GM19395 (cell line): ENCODE results near the gene ATP6V1G3.
"Not testable (repeated sequence)": the region's sequence is repeated elsewhere in the genome, so short reads cannot be mapped to it uniquely, and the experiment has no call there.

ENCODE experiments used
- ATAC-seq: cut with Tn5 transposase; IDR thresholded peaks from one replicate; pipeline ENCODE4 v1.9.1; 2021; ENCODE audit warnings: mild to moderate bottlenecking, moderate library complexity; ENCODE audit not compliant: unreplicated experiment

The ATP6V1G3 gene

GRCh38 chr1:198540580-198540979 lies at the start of gene ATP6V1G3:
Gene ATP6V1G3 (minus strand): TSS chr1:198540680. CDS start chr1:198540650, 30 bp downstream.
- ATAC-seq: no peak

- no peak for ATAC-seq
Observed at GRCh38 chr1:198588845-198589244, 48.4 kb upstream of the ATP6V1G3 start.

- no peak for ATAC-seq
Observed at GRCh38 chr1:198584163-198584562, 43.7 kb upstream of the ATP6V1G3 start.

- not testable (repeated sequence) for ATAC-seq
Observed at GRCh38 chr1:198583209-198583802, 42.8 kb upstream of the ATP6V1G3 start.

- no peak for ATAC-seq
Observed at GRCh38 chr1:198577444-198577843, 37.0 kb upstream of the ATP6V1G3 start.

- ATAC-seq: peak; percentile 89
Observed at GRCh38 chr1:198575798-198576641, 35.5 kb upstream of the ATP6V1G3 start.

GRCh38 chr1:198575292-198575691 lies 34.8 kb upstream of the ATP6V1G3 start:
- no peak for ATAC-seq

- no peak for ATAC-seq
Observed at GRCh38 chr1:198574325-198574724, 33.8 kb upstream of the ATP6V1G3 start.

GRCh38 chr1:198564716-198565115 lies 24.2 kb upstream of the ATP6V1G3 start:
- no peak for ATAC-seq

- ATAC-seq: no peak
Observed at GRCh38 chr1:198564157-198564556, 23.7 kb upstream of the ATP6V1G3 start.

- ATAC-seq: no peak
Observed at GRCh38 chr1:198563583-198563982, 23.1 kb upstream of the ATP6V1G3 start.

GRCh38 chr1:198560161-198560560 lies 19.7 kb upstream of the ATP6V1G3 start:
- ATAC-seq: no peak

- no peak for ATAC-seq
Observed at GRCh38 chr1:198559362-198559761, 18.9 kb upstream of the ATP6V1G3 start.

GRCh38 chr1:198558402-198558801 lies 17.9 kb upstream of the ATP6V1G3 start:
- ATAC-seq: no peak

- peak; percentile 97 for ATAC-seq
Observed at GRCh38 chr1:198556971-198557370, 16.5 kb upstream of the ATP6V1G3 start.

- ATAC-seq: no peak
Observed at GRCh38 chr1:198552668-198553416, 12.4 kb upstream of the ATP6V1G3 start.

GRCh38 chr1:198550941-198551524 lies 10.6 kb upstream of the ATP6V1G3 start:
- no peak for ATAC-seq

GRCh38 chr1:198549866-198550265 lies 9.4 kb upstream of the ATP6V1G3 start:
- ATAC-seq: peak; percentile 80

GRCh38 chr1:198548890-198549289 lies 8.4 kb upstream of the ATP6V1G3 start:
- ATAC-seq: no peak

- no peak for ATAC-seq
Observed at GRCh38 chr1:198545156-198545555, 4.7 kb upstream of the ATP6V1G3 start.

- ATAC-seq: no peak
Observed at GRCh38 chr1:198544265-198544664, 3.8 kb upstream of the ATP6V1G3 start.
